ENCODE data around the gene TNIP3.
"Not testable (repeated sequence)": the region's sequence is repeated elsewhere in the genome, so short reads cannot be mapped to it uniquely, and the experiment has no call there.

Gene TNIP3

GRCh38 chr4:121177246-121178137 is 13.4 kb upstream of the TNIP3 start:
- Histone ChIP-seq H3K27ac (no peak overlapping the region), H3K4me3 (no peak overlapping the region)
- no peak for DNase-seq (ENCODE audit: low spot score)
- no peak for TF ChIP-seq CTCF (IDR thresholded peaks at IDR 0.05)

GRCh38 chr4:121176082-121176934 is 12.2 kb upstream of the TNIP3 start:
- H3K27ac ChIP-seq, result no peak overlapping the region
- TF ChIP-seq CTCF (IDR thresholded peaks at IDR 0.05), result no peak
- no peak overlapping the region for H3K4me3 ChIP-seq
- DNase-seq (ENCODE audit: low spot score), result no peak

GRCh38 chr4:121171477-121171876 is 7.4 kb upstream of the TNIP3 start:
- not testable (repeated sequence) for DNase-seq (ENCODE audit: low spot score); H3K4me3 ChIP-seq; H3K27ac ChIP-seq

- Histone ChIP-seq H3K4me3 (no peak overlapping the region), H3K27ac (no peak overlapping the region)
- no peak for DNase-seq (ENCODE audit: low spot score)
- no peak for TF ChIP-seq CTCF (IDR thresholded peaks at IDR 0.05)
Measured at GRCh38 chr4:121168446-121169281, 4.5 kb upstream of the TNIP3 start.

- Histone ChIP-seq H3K4me3 (no peak overlapping the region), H3K27ac (no peak overlapping the region)
- DNase-seq (ENCODE audit: low spot score), result no peak
- no peak for TF ChIP-seq CTCF (IDR thresholded peaks at IDR 0.05)
Measured at GRCh38 chr4:121166976-121167375, 2.9 kb upstream of the TNIP3 start.

GRCh38 chr4:121165206-121165605 is 1.1 kb upstream of the TNIP3 start:
- Histone ChIP-seq H3K27ac (no peak overlapping the region), H3K4me3 (no peak overlapping the region)
- TF ChIP-seq CTCF (IDR thresholded peaks at IDR 0.05), result no peak
- DNase-seq (ENCODE audit: low spot score), result no peak

All from coronary artery (tissue), 2 donors.